Psoas muscle (tissue), 8 donors: ENCODE measurements around the gene TMEM60. TPM values are rescaled to one million over a fixed set of nuclear protein-coding genes. Genes with fewer than 3 reads are reported as not detected.

ENCODE experiments used
- ATAC-seq, 4 donors: fragments of 200-7000 bp; cut with Tn5 transposase; one replicate each; pipeline ENCODE4 v1.9.1; 2020; ENCODE audit warnings: moderate library complexity in 3 of 4, mild to moderate bottlenecking in 2 of 4
- DNase-seq, 2 donors: peaks; one replicate each; pipeline ENCODE4 v3.0.0-alpha.2; 2020
- H3K27ac ChIP-seq: fragments of 200-600 bp; one replicate; pipeline ENCODE4 v1.8.0; 2022
- H3K27me3 ChIP-seq, 3 donors: fragments of 200-600 bp in 1 of 3; one replicate each; pipeline versions ENCODE4 v1.6.1 to v1.8.0; 2013 to 2022; ENCODE audit warnings: low read length in 2 of 3, mild to moderate bottlenecking in 2 of 3, moderate library complexity in 1 of 3; ENCODE audit not compliant: insufficient read depth in 3 of 3
- H3K36me3 ChIP-seq, 2 donors: fragments of 200-600 bp in 1 of 2; one replicate each; pipeline versions ENCODE4 v1.6.1 to v1.8.0; 2013 to 2022; ENCODE audit warnings: low read depth in 1 of 2, mild to moderate bottlenecking in 1 of 2, moderate library complexity in 1 of 2; ENCODE audit not compliant: insufficient read depth in 1 of 2
- H3K4me1 ChIP-seq: fragments of 200-600 bp; one replicate; pipeline ENCODE4 v1.8.0; 2022
- H3K4me3 ChIP-seq: fragments of 200-600 bp; one replicate; pipeline ENCODE4 v1.8.0; 2022; ENCODE audit warnings: mild to moderate bottlenecking
- H3K9me3 ChIP-seq: fragments of 200-600 bp; one replicate; pipeline ENCODE4 v1.8.0; 2022
- CTCF ChIP-seq: fragments of 200-600 bp; IDR thresholded peaks from one replicate; pipeline ENCODE4 v1.8.0; 2022; ENCODE audit warnings: antibody characterized with exemption
- WGBS, 3 donors: extraction: QIAGEN DNeasy Blood & Tissue Kit; methylation state at CpG; one replicate each; pipeline versions ENCODE4 v1.1.6 to v1.1.7; 2013; 5-methylcytosine and 5-hydroxymethylcytosine counted together
- intact Hi-C, 2 donors: fragments of 100-400 bp; cut with DNase I; formaldehyde crosslinking; loops; one replicate each; pipeline versions ENCODE4 v1.11.0 to v1.14.2; 2022
- polyA plus RNA-seq, 3 donors: library from polyadenylated mRNA; stranded (reverse); fragments of 200-250 nt; gene quantifications; one replicate each; pipeline ENCODE4 v1.2.3, GENCODE V29; 2013
- total RNA-seq, 4 donors: library from RNA; stranded (reverse); fragmentation: NEBNext Ultra II Directional in 2 of 4; extraction: Animal tissue kit (Norgen Biotek cat#: 25700) in 2 of 4; gene quantifications; one replicate each; pipeline versions ENCODE4 v1.2.1 to v1.2.4, GENCODE V29; 2021 to 2023
- donor health status: healthy with polysubstance abuse.
- donor health status: DM: no; HTN: no; CAD: no; lungs with moderate emphysema.
- donor health status: Bipolar disorder and iron deficiency.
- donor health status: healthy.
- donor health status: DM: yes; HTN: yes; CAD: no.
- donor health status: DM: no; HTN: no; CAD: no.
- donor health status: DM: no; HTN: no; CAD: no.
- donor health status: DM: yes; HTN: yes; CAD: no.

The TMEM60 gene
- total and polyA plus RNA-seq, 7 donors: 7.7 to 39.3 (median 13.8) TPM

- TF ChIP-seq CTCF: no peak
- ATAC-seq: no peak
- WGBS, 3 donors: 90 to 95% (median 91%) methylated on average over 2 of the region's 2 CpGs
- Histone ChIP-seq H3K27me3 (no peaks in the 10 kb centered on the region), H3K27ac (peak overlapping the region; percentile 27), H3K4me1 (peaks cover 42% of the 10 kb centered on the region), H3K4me3 (peak overlapping the region; percentile 95), H3K36me3 (no peaks in the 10 kb centered on the region), H3K9me3 (peaks cover 1% of the 10 kb centered on the region)
- intact Hi-C loops: no loop called here
- no peak for DNase-seq
Measured at GRCh38 chr7:77800730-77801129, 2.5 kb upstream of the TMEM60 start.

GRCh38 chr7:77800158-77800557, 1.9 kb upstream of the TMEM60 start:
- H3K36me3 ChIP-seq: no peaks in the 10 kb centered on the region
- ATAC-seq: no peak
- intact Hi-C loops: no loop called here
- H3K27me3 ChIP-seq: no peaks in the 10 kb centered on the region
- no peak for TF ChIP-seq CTCF
- 53 to 66% (median 58%) methylated on average over 4 of the region's 4 CpGs for whole genome bisulfite sequencing, 3 donors
- H3K4me3 ChIP-seq: peak overlapping the region; percentile 95
- DNase-seq: no peak
- peaks cover 42% of the 10 kb centered on the region for H3K4me1 ChIP-seq
- H3K9me3 ChIP-seq: no peaks in the 10 kb centered on the region
- H3K27ac ChIP-seq: peak overlapping the region; percentile 98

- ATAC-seq: peak; percentile 59 to 76 (median 68)
- WGBS, 3 donors: 1 to 2% (median 1%) methylated on average over 49 to 55 of the region's 55 CpGs
- peak overlapping the region; percentile 98 for H3K27ac ChIP-seq
- intact Hi-C loops: loop anchor here (5.0 to 10.0 kb wide), 4 partner anchors 38 to 85 kb away; no protein-coding TSS in a partner anchor
- H3K4me1 ChIP-seq: peaks cover 47% of the 10 kb centered on the region
- peak; percentile 47 to 71 for DNase-seq
- H3K4me3 ChIP-seq: peak overlapping the region; percentile 95
- no peak for TF ChIP-seq CTCF
- no peaks in the 10 kb centered on the region for H3K9me3 ChIP-seq
- H3K36me3 ChIP-seq: no peaks in the 10 kb centered on the region
- no peaks in the 10 kb centered on the region for H3K27me3 ChIP-seq
Measured at GRCh38 chr7:77799078-77799964, 1.1 kb upstream of the TMEM60 start.

- 0 to 1% (median 0%) methylated on average over 35 of the region's 35 CpGs for WGBS, 3 donors
- peak overlapping the region; percentile 98 for H3K27ac ChIP-seq
- H3K4me1 ChIP-seq: peaks cover 44% of the 10 kb centered on the region
- peak overlapping the region; percentile 95 for H3K4me3 ChIP-seq
- ATAC-seq (peak; percentile 5 to 20 (median 16)), DNase-seq (peak in 1 of 2 donors; percentile 74)
- no peaks in the 10 kb centered on the region for H3K27me3 ChIP-seq
- intact Hi-C loops: loop anchor here (5.0 to 10.0 kb wide), 4 partner anchors 39 to 87 kb away; no protein-coding TSS in a partner anchor
- no peaks in the 10 kb centered on the region for H3K9me3 ChIP-seq
- H3K36me3 ChIP-seq: no peaks in the 10 kb centered on the region
- TF ChIP-seq CTCF: no peak
Measured at GRCh38 chr7:77797734-77798393, 370 bp downstream of the TMEM60 start.
